Osteocyte (in vitro differentiated cells): ENCODE measurements around the gene PAX8. TPM values are rescaled to one million over a fixed set of nuclear protein-coding genes. Genes with fewer than 3 reads are reported as not detected.

Source experiments
- DNase-seq: peaks from one replicate; pipeline ENCODE4 v3.0.0; 2021; ENCODE audit warnings: mixed read lengths; ENCODE audit not compliant: unreplicated experiment; ENCODE audit errors: extremely low spot score
- H3K27ac Mint-ChIP-seq: one replicate; pipeline ENCODE4 v1.8.0; 2021; ENCODE audit warnings: mild to moderate bottlenecking, mixed read lengths; ENCODE audit not compliant: unreplicated experiment
- H3K27me3 Mint-ChIP-seq: one replicate; pipeline ENCODE4 v1.8.0; 2021; ENCODE audit warnings: mixed read lengths; ENCODE audit not compliant: unreplicated experiment
- H3K36me3 Mint-ChIP-seq: one replicate; pipeline ENCODE4 v1.8.0; 2021; ENCODE audit warnings: mixed read lengths; ENCODE audit not compliant: unreplicated experiment
- H3K4me1 Mint-ChIP-seq: one replicate; pipeline ENCODE4 v1.8.0; 2021; ENCODE audit warnings: mixed read lengths; ENCODE audit not compliant: unreplicated experiment
- H3K4me3 Mint-ChIP-seq: one replicate; pipeline ENCODE4 v1.8.0; 2021; ENCODE audit warnings: mild to moderate bottlenecking, moderate library complexity, mixed read lengths; ENCODE audit not compliant: unreplicated experiment
- H3K9me3 Mint-ChIP-seq: one replicate; pipeline ENCODE4 v1.8.0; 2021; ENCODE audit warnings: mixed read lengths; ENCODE audit not compliant: unreplicated experiment
- total RNA-seq: library from RNA; stranded (reverse); gene quantifications from 2 replicates; pipeline ENCODE4 v1.2.1, GENCODE V29; 2021
- TF ChIP-seq, protein P1 (sequence below): fragments of 200-600 bp; sonication (generic); IDR thresholded peaks from 2 replicates; pipeline ENCODE4 v1.5.0; 2021; ENCODE audit warnings: antibody characterized with exemption, mild to moderate bottlenecking, moderate library complexity

Gene PAX8
- total RNA-seq, 1 donor from 2014 or later: not detected

DNA sequence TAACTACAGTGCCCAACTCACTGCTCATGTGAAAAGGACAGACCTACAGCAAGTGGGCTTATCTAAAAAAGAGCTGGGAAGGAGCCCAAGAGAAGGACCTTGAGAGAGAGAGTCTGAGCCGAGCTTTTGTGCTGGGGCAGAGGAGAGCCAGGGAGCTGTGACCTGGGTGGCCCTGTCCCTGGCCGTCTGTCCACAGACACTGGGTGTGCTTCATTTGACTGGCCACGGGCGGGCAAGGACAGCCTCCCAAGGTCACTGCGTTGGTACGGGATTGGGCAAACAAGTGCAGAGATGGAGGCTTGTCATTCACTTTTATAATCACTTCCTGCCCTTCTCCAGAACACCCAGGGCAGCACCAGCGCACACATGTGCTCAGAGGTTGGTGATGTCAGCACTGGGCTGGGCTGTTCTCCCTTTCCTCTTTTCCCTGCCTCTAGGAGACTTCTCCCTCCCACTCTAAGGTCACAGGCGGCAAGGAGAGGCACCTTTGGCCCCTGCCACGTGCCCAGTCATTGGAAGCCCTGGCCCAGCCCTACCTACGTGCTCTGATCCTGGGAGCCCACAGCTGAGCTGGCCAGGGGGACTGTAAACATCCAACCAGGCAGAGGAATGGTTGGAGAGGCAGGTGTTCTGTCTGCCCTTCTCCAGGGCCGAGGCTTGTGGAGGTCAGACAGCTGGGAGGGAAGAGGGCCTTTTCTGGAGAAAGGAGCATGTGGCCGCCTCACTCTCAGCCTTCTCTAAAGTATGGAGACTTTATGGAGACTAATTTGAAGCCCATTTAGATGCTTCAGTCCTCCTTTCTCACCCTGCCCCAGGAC lies 111.4 kb downstream of the PAX8 start:
- Mint-ChIP-seq H3K9me3 (no peaks in the 10 kb centered on the region), H3K36me3 (no peaks in the 10 kb centered on the region), H3K27ac (no peak overlapping the region), H3K4me1 (no peaks in the 10 kb centered on the region), H3K4me3 (no peak overlapping the region), H3K27me3 (no peaks in the 10 kb centered on the region)
- peak; percentile 65 for DNase-seq
- TF ChIP-seq, protein P1, sequence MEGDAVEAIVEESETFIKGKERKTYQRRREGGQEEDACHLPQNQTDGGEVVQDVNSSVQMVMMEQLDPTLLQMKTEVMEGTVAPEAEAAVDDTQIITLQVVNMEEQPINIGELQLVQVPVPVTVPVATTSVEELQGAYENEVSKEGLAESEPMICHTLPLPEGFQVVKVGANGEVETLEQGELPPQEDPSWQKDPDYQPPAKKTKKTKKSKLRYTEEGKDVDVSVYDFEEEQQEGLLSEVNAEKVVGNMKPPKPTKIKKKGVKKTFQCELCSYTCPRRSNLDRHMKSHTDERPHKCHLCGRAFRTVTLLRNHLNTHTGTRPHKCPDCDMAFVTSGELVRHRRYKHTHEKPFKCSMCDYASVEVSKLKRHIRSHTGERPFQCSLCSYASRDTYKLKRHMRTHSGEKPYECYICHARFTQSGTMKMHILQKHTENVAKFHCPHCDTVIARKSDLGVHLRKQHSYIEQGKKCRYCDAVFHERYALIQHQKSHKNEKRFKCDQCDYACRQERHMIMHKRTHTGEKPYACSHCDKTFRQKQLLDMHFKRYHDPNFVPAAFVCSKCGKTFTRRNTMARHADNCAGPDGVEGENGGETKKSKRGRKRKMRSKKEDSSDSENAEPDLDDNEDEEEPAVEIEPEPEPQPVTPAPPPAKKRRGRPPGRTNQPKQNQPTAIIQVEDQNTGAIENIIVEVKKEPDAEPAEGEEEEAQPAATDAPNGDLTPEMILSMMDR: no peak

GRCh38 chr2:113166187-113166645 lies 112.5 kb downstream of the PAX8 start:
- Mint-ChIP-seq H3K27me3 (no peaks in the 10 kb centered on the region), H3K4me1 (no peaks in the 10 kb centered on the region), H3K9me3 (no peaks in the 10 kb centered on the region), H3K36me3 (no peaks in the 10 kb centered on the region), H3K27ac (no peak overlapping the region), H3K4me3 (no peak overlapping the region)
- TF ChIP-seq, protein P1: no peak
- DNase-seq: no peak

Other genes with a start within 250 kb of the PAX8 start
- gene IL36B, start 226.1 kb downstream of the PAX8 start, total RNA-seq: not detected in 2 replicates
- gene IL36RN, start 219.7 kb downstream of the PAX8 start, total RNA-seq: not detected in 2 replicates
- not detected in 2 replicates for gene IL1F10, start 211.0 kb downstream of the PAX8 start, total RNA-seq
- gene IL1RN, start 151.3 kb downstream of the PAX8 start, total RNA-seq: not detected in 2 replicates
- gene PSD4, start 105.0 kb downstream of the PAX8 start, total RNA-seq: 6.3 and 8.9 TPM in 2 replicates
- gene ZNG1B, start 158.8 kb upstream of the PAX8 start, total RNA-seq: 31.5 and 33.8 TPM in 2 replicates
- 0.18 and 0.21 TPM in 2 replicates for gene FOXD4L1, start 219.7 kb upstream of the PAX8 start, total RNA-seq